ENCODE results near the gene TNN.

DNA sequence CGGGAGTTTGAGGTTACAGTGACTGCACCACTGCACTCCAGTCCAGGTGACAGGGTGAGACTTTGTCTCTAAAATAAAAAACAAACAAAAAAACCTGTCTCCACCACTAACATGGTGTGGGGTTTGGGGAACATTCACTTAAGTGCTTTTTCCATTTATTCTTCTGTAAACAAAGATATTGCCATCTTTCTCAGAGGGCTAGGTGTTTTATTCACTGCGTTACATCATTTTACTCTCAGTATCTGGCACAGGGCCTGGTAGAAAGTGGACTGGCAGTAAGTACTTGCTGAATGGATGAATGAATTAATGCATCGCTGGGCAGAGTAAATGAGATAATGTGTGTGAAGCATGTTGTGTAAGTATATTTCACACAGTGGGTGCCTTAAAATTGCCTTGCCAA lies 104.9 kb downstream of the TNN start:
- TF ChIP-seq EZH2phosphoT487 (IDR thresholded peaks at IDR 0.05; ENCODE audit: borderline replicate concordance, low read length) (no peak), CTCF (conservative IDR thresholded peaks at IDR 0.05; ENCODE audit: low read depth, low read length) (no peak), EZH2 (IDR thresholded peaks at IDR 0.05; ENCODE audit: low read length, unreplicated experiment) (no peak)
